K562 (cell line): ENCODE results near the gene RAB6B. TPM values are rescaled to one million over a fixed set of nuclear protein-coding genes. Genes with fewer than 3 reads are reported as not detected.

ENCODE experiments used
- ATAC-seq: fragments of 200-7000 bp; cut with Tn5 transposase; 3 replicates; pipeline ENCODE4 v1.9.1; 2020; ENCODE audit warnings: moderate library complexity
- BruUV-seq: library from RNA; stranded (reverse); fragments of 400-500 nt; replicated peaks from 2 replicates; lab custom pipeline; 2021; lab: Mats Ljungman, UMichigan
- CTCF ChIA-PET: fragments of 300-600 bp; formaldehyde crosslinking; extraction: SDS; loops from one replicate; lab custom pipeline; 2021; ENCODE audit warnings: low intra/inter-chr PET ratio; lab: Yijun Ruan, JAX
- POLR2A ChIA-PET: fragments of 300-600, 350-650 bp; sonication (Branson Sonifier 250); formaldehyde crosslinking; extraction: SDS; loops from one replicate; lab custom pipeline; 2021; ENCODE audit warnings: antibody characterized with exemption, inconsistent platforms; lab: Yijun Ruan, JAX
- DNase-seq, 4 experiments: peaks; one replicate each; pipeline versions ENCODE4 v3.0.0 to v3.0.0-alpha.2; 2011 to 2018; ENCODE audit warnings: low spot score in 3 of 4, mixed read lengths in 3 of 4; ENCODE audit errors: extremely low read depth in 1 of 4
- FAIRE-seq: peaks from 2 replicates; lab custom pipeline; 2011; peaks lifted over from hg19 to GRCh38; lab: Jason Lieb, UNC
- H2AFZ ChIP-seq: 2 replicates; pipeline ENCODE4 v1.6.0; 2011; ENCODE audit warnings: low read depth, low read length, control low read depth, inconsistent platforms
- H3K27ac ChIP-seq: fragments of 200-600 bp; 3 replicates; pipeline ENCODE4 v1.8.0; 2011; ENCODE audit warnings: low read depth, mild to moderate bottlenecking, control low read depth, inconsistent platforms, low read length, moderate library complexity, mixed read lengths; ENCODE audit errors: extremely low read depth
- H3K27me3 ChIP-seq, 2 experiments: fragments of 300-600 bp in 1 of 2; 2 replicates in 1 of 2; 3 replicates in 1 of 2; pipeline versions ENCODE4 v1.6.0 to v1.8.0; 2011; ENCODE audit warnings: inconsistent platforms in 2 of 2, low read length in 2 of 2, mild to moderate bottlenecking in 1 of 2, mixed read lengths in 1 of 2, moderate library complexity in 1 of 2; ENCODE audit not compliant: control insufficient read depth in 2 of 2, insufficient read depth in 2 of 2
- H3K36me3 ChIP-seq: fragments of 300-600 bp; 3 replicates; pipeline ENCODE4 v1.8.0; 2011; ENCODE audit warnings: mild to moderate bottlenecking, low read length, inconsistent platforms; ENCODE audit not compliant: control insufficient read depth, insufficient read depth
- H3K4me1 ChIP-seq, 2 experiments: fragments of 200-600 bp in 1 of 2; replicated peaks in 1 of 2; 2 replicates in 1 of 2; 3 replicates in 1 of 2; pipeline versions ENCODE4 v1.5.1 to v1.8.0; 2011; ENCODE audit warnings: inconsistent platforms in 2 of 2, low read length in 2 of 2, mild to moderate bottlenecking in 1 of 2, mixed read lengths in 1 of 2, moderate library complexity in 1 of 2; ENCODE audit not compliant: control insufficient read depth in 2 of 2, insufficient read depth in 2 of 2
- H3K4me2 ChIP-seq: 2 replicates; pipeline ENCODE4 v1.6.1; 2011; ENCODE audit warnings: low read length, control low read depth, inconsistent platforms, mixed read lengths; ENCODE audit not compliant: insufficient read depth
- H3K4me3 ChIP-seq: fragments of 200-600 bp; sonication (generic), shearing (Covaris generic); 2 replicates; pipeline ENCODE4 v1.5.1; 2016; ENCODE audit warnings: control low read depth, inconsistent platforms
- H3K79me2 ChIP-seq: fragments of 200-600 bp; 3 replicates; pipeline ENCODE4 v1.8.0; 2011; ENCODE audit warnings: low read length, inconsistent platforms; ENCODE audit not compliant: control insufficient read depth, insufficient read depth
- H3K9ac ChIP-seq, 2 experiments: 2 replicates each; pipeline versions ENCODE4 v1.6.0 to v1.6.1; 2011; ENCODE audit warnings: low read depth in 2 of 2, low read length in 2 of 2, control low read depth in 1 of 2, inconsistent platforms in 1 of 2, mild to moderate bottlenecking in 1 of 2, mixed read lengths in 1 of 2; ENCODE audit not compliant: insufficient read depth in 1 of 2
- H3K9me1 ChIP-seq: one replicate; pipeline ENCODE4 v1.6.0; 2011; ENCODE audit warnings: inconsistent platforms, mild to moderate bottlenecking, low read length, moderate library complexity; ENCODE audit not compliant: control insufficient read depth, insufficient read depth
- H3K9me3 ChIP-seq: replicated peaks from 2 replicates; pipeline ENCODE4 v1.5.1; 2011; ENCODE audit warnings: low read depth, low read length, inconsistent platforms; ENCODE audit not compliant: control insufficient read depth, insufficient read depth
- H4K20me1 ChIP-seq: replicated peaks from 2 replicates; pipeline ENCODE4 v1.6.1; 2011; ENCODE audit warnings: low read length, inconsistent platforms, mixed read lengths; ENCODE audit not compliant: control insufficient read depth, insufficient read depth
- GATAD2B ChIP-seq: fragments of 450-650 bp; IDR thresholded peaks from 2 replicates; pipeline ENCODE4 v1.6.1; 2017; ENCODE audit warnings: mild to moderate bottlenecking, borderline replicate concordance
- NFYB ChIP-seq: IDR thresholded peaks from 2 replicates; pipeline ENCODE4 v1.6.1; 2011; ENCODE audit warnings: mild to moderate bottlenecking, moderate library complexity; ENCODE audit not compliant: insufficient read length; ENCODE audit errors: extremely low read depth
- PRPF4 ChIP-seq: fragments of 200-400 bp; formaldehyde crosslinking; IDR thresholded peaks from one replicate; pipeline ENCODE4 v1.6.1; 2017; ENCODE audit warnings: low read length, low read depth, mild to moderate bottlenecking; ENCODE audit not compliant: insufficient read depth, poor library complexity, severe bottlenecking
- RB1 ChIP-seq: fragments of 450-650 bp; IDR thresholded peaks from 2 replicates; pipeline ENCODE4 v1.6.1; 2017; ENCODE audit warnings: low read depth, mild to moderate bottlenecking
- SMARCA5 ChIP-seq: fragments of 450-650 bp; IDR thresholded peaks from 2 replicates; pipeline ENCODE4 v1.6.1; 2016
- SMARCC2 ChIP-seq: fragments of 450-650 bp; IDR thresholded peaks from 2 replicates; pipeline ENCODE4 v1.6.1; 2017; ENCODE audit warnings: antibody characterized with exemption, moderate library complexity, mild to moderate bottlenecking, low read depth
- SPI1 ChIP-seq: IDR thresholded peaks from 2 replicates; pipeline ENCODE4 v1.6.1; 2011; ENCODE audit warnings: low read depth, low read length, control low read depth, borderline replicate concordance
- ZNF140 ChIP-seq: fragments of 250-450 bp; sonication (Bioruptor Pico); IDR thresholded peaks from 2 replicates; pipeline ENCODE4 v1.8.0; 2021; ENCODE audit warnings: moderate library complexity, mild to moderate bottlenecking, inconsistent platforms
- ZNF764 ChIP-seq: fragments of 250-450 bp; sonication (Bioruptor Pico); IDR thresholded peaks from 2 replicates; pipeline ENCODE4 v1.4.0; 2020; ENCODE audit warnings: low read depth, mild to moderate bottlenecking, moderate library complexity
- WGBS: fragments of 100-300 bp; shearing (Covaris generic); methylation state at CpG from one replicate; pipeline ENCODE4 v1.1.6; 2016; ENCODE audit warnings: low coverage, mixed read lengths; ENCODE audit not compliant: insufficient coverage; ENCODE audit errors: missing lambda C conversion rate; 5-methylcytosine and 5-hydroxymethylcytosine counted together
- in situ Hi-C: fragments of 300-500 bp; cut with MboI; formaldehyde crosslinking; loops from 4 replicates; pipeline ENCODE4 v1.15.0; 2018; ENCODE audit warnings: inconsistent platforms, mixed read lengths
- intact Hi-C: fragments of 100-400 bp; cut with micrococcal nuclease; formaldehyde crosslinking; loops from 2 replicates; pipeline ENCODE4 v1.14.2; 2022
- polyA plus RNA-seq, 8 experiments: library from polyadenylated mRNA; depleted of rRNA in 4 of 8; stranded (reverse) in 5 of 8; unstranded in 3 of 8; fragments of >200 nt; fragmentation: Nextera tagmentation in 2 of 8; fragmentation: Illumina TruSeq in 1 of 8; extraction: Ambion mirVana in 2 of 8; extraction: Trizol in 1 of 8; gene quantifications; 2 replicates each; pipeline versions ENCODE4 v1.2.1 to v1.2.3, GENCODE V29; 2011 to 2014; ENCODE audit warnings: inconsistent platforms in 1 of 8, missing spikeins in 1 of 8
- total RNA-seq, 7 experiments: library from RNA; depleted of rRNA in 6 of 7; stranded (reverse); fragments of >200 nt in 6 of 7; fragmentation: Illumina TruSeq in 2 of 7; extraction: Trizol in 2 of 7; gene quantifications; 2 replicates each; pipeline versions ENCODE4 v1.2.1 to v1.2.3, GENCODE V29; 2011 to 2021; ENCODE audit warnings: low replicate concordance in 1 of 7
- TF ChIP-seq, protein P1 (sequence below): fragments of 200-600 bp; sonication (generic); IDR thresholded peaks from one replicate; pipeline ENCODE4 v1.6.1; 2012; ENCODE audit warnings: mild to moderate bottlenecking, low read depth, low read length, inconsistent platforms
- TF ChIP-seq, protein P2 (sequence below): fragments of 250-450 bp; sonication (Bioruptor Pico); IDR thresholded peaks from 2 replicates; pipeline ENCODE4 v1.8.0; 2021; ENCODE audit warnings: mild to moderate bottlenecking, moderate library complexity

RAB6B gene
- total and polyA plus RNA-seq, 9 of the 15 experiments (the other 6 are each of a cell fraction or from before 2014, with no cell fraction given), result 0.60 to 18.1 (median 1.5) TPM

DNA sequence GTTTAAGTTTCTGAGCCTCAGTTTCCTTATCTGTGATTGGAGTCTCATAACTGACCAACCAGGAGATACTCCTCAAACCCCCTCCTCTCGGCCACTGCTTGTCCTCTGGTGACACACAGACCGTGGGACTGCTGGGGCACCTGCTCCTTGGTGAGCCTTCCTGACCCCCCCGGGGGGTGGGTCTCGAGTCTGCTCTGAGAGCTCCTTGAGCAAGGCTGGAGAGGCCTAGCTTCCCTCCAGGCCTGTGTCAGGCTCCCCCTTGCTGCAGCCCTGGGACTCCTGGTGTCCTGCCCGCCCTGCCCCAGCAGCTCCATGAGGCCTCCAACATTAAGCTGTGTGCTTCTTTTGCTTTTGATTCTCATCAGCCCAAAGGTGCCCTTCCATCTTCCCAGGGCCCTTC is 62.4 kb downstream of the RAB6B start:
- in situ Hi-C loops, result no loop called here
- no TSS peak for BruUV-seq
- WGBS, result 41% methylated on average over 5 of the region's 5 CpGs
- CTCF ChIA-PET, result no interaction called here
- no peaks in the 10 kb centered on the region for H3K36me3 ChIP-seq
- no peak for ATAC-seq
- intact Hi-C loops, result loop anchor here (5.0 kb wide), 1 partner anchor 94 kb away; no protein-coding TSS in a partner anchor
- no peak overlapping the region for H3K4me2 ChIP-seq
- peaks cover 0 to 5% of the 10 kb centered on the region in 2 experiments; a peak in 2 of 5 replicates for H3K4me1 ChIP-seq
- H3K9me3 ChIP-seq, result no peaks in the 10 kb centered on the region
- no peak overlapping the region for H2AFZ ChIP-seq
- no peak overlapping the region for H3K4me3 ChIP-seq
- no peaks in the 10 kb centered on the region for H3K9me1 ChIP-seq
- no peaks in the 10 kb centered on the region for H4K20me1 ChIP-seq
- H3K27me3 ChIP-seq, result no peaks in the 10 kb centered on the region
- POLR2A ChIA-PET, result interaction anchor here (1.2 to 1.7 kb wide), 2 partner anchors 10 to 18 kb away, joined by 4 read pairs; no protein-coding TSS in a partner anchor
- H3K9ac ChIP-seq, result no peak overlapping the region
- H3K79me2 ChIP-seq, result no peaks in the 10 kb centered on the region
- DNase-seq, result no peak
- no peak for FAIRE-seq
- H3K27ac ChIP-seq, result no peak overlapping the region
- TF ChIP-seq SMARCA5 (no peak), ZNF140 (CRISPR knock-in tag) (no peak), GATAD2B (no peak), RB1 (no peak), SPI1 (no peak), SMARCC2 (no peak), NFYB (no peak), ZNF764 (no peak), PRPF4 (no peak)
- TF ChIP-seq, protein P1, sequence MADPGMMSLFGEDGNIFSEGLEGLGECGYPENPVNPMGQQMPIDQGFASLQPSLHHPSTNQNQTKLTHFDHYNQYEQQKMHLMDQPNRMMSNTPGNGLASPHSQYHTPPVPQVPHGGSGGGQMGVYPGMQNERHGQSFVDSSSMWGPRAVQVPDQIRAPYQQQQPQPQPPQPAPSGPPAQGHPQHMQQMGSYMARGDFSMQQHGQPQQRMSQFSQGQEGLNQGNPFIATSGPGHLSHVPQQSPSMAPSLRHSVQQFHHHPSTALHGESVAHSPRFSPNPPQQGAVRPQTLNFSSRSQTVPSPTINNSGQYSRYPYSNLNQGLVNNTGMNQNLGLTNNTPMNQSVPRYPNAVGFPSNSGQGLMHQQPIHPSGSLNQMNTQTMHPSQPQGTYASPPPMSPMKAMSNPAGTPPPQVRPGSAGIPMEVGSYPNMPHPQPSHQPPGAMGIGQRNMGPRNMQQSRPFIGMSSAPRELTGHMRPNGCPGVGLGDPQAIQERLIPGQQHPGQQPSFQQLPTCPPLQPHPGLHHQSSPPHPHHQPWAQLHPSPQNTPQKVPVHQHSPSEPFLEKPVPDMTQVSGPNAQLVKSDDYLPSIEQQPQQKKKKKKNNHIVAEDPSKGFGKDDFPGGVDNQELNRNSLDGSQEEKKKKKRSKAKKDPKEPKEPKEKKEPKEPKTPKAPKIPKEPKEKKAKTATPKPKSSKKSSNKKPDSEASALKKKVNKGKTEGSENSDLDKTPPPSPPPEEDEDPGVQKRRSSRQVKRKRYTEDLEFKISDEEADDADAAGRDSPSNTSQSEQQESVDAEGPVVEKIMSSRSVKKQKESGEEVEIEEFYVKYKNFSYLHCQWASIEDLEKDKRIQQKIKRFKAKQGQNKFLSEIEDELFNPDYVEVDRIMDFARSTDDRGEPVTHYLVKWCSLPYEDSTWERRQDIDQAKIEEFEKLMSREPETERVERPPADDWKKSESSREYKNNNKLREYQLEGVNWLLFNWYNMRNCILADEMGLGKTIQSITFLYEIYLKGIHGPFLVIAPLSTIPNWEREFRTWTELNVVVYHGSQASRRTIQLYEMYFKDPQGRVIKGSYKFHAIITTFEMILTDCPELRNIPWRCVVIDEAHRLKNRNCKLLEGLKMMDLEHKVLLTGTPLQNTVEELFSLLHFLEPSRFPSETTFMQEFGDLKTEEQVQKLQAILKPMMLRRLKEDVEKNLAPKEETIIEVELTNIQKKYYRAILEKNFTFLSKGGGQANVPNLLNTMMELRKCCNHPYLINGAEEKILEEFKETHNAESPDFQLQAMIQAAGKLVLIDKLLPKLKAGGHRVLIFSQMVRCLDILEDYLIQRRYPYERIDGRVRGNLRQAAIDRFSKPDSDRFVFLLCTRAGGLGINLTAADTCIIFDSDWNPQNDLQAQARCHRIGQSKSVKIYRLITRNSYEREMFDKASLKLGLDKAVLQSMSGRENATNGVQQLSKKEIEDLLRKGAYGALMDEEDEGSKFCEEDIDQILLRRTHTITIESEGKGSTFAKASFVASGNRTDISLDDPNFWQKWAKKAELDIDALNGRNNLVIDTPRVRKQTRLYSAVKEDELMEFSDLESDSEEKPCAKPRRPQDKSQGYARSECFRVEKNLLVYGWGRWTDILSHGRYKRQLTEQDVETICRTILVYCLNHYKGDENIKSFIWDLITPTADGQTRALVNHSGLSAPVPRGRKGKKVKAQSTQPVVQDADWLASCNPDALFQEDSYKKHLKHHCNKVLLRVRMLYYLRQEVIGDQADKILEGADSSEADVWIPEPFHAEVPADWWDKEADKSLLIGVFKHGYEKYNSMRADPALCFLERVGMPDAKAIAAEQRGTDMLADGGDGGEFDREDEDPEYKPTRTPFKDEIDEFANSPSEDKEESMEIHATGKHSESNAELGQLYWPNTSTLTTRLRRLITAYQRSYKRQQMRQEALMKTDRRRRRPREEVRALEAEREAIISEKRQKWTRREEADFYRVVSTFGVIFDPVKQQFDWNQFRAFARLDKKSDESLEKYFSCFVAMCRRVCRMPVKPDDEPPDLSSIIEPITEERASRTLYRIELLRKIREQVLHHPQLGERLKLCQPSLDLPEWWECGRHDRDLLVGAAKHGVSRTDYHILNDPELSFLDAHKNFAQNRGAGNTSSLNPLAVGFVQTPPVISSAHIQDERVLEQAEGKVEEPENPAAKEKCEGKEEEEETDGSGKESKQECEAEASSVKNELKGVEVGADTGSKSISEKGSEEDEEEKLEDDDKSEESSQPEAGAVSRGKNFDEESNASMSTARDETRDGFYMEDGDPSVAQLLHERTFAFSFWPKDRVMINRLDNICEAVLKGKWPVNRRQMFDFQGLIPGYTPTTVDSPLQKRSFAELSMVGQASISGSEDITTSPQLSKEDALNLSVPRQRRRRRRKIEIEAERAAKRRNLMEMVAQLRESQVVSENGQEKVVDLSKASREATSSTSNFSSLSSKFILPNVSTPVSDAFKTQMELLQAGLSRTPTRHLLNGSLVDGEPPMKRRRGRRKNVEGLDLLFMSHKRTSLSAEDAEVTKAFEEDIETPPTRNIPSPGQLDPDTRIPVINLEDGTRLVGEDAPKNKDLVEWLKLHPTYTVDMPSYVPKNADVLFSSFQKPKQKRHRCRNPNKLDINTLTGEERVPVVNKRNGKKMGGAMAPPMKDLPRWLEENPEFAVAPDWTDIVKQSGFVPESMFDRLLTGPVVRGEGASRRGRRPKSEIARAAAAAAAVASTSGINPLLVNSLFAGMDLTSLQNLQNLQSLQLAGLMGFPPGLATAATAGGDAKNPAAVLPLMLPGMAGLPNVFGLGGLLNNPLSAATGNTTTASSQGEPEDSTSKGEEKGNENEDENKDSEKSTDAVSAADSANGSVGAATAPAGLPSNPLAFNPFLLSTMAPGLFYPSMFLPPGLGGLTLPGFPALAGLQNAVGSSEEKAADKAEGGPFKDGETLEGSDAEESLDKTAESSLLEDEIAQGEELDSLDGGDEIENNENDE, result no peak
- TF ChIP-seq, protein P2, sequence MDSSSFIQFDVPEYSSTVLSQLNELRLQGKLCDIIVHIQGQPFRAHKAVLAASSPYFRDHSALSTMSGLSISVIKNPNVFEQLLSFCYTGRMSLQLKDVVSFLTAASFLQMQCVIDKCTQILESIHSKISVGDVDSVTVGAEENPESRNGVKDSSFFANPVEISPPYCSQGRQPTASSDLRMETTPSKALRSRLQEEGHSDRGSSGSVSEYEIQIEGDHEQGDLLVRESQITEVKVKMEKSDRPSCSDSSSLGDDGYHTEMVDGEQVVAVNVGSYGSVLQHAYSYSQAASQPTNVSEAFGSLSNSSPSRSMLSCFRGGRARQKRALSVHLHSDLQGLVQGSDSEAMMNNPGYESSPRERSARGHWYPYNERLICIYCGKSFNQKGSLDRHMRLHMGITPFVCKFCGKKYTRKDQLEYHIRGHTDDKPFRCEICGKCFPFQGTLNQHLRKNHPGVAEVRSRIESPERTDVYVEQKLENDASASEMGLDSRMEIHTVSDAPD (CRISPR knock-in tag), result no peak
